Sciatic nerve (tissue), 2 donors: Measurements from ENCODE around the gene TMEM255B. TPM values are rescaled to one million over a fixed set of nuclear protein-coding genes. Genes with fewer than 3 reads are reported as not detected.
"Not testable (repeated sequence)": the region's sequence is repeated elsewhere in the genome, so short reads cannot be mapped to it uniquely, and the experiment has no call there.

Source experiments
- ATAC-seq: fragments of 200-7000 bp; cut with Tn5 transposase; one replicate; pipeline ENCODE4 v1.9.1; 2020; ENCODE audit warnings: mild to moderate bottlenecking, moderate library complexity
- DNase-seq: peaks from one replicate; pipeline ENCODE4 v3.0.0-alpha.2; 2020; ENCODE audit warnings: low spot score
- intact Hi-C: fragments of 100-400 bp; cut with DNase I; formaldehyde crosslinking; loops from one replicate; pipeline ENCODE4 v1.14.2; 2022
- total RNA-seq: library from RNA; stranded (reverse); fragmentation: NEBNext Ultra II Directional; extraction: Animal tissue kit (Norgen Biotek cat#: 25700); gene quantifications from one replicate; pipeline ENCODE4 v1.2.1, GENCODE V29; 2021
- donor health status: DM: no; HTN: no; CAD: no.
- donor health status: DM: no; HTN: no; CAD: no.

TMEM255B gene
- total RNA-seq, 1 donor from 2014 or later, result 34.8 TPM

GRCh38 chr13:113732961-113733950, 25.8 kb upstream of the TMEM255B start:
- DNase-seq (no peak), ATAC-seq (no peak)
- intact Hi-C loops, result no loop called here

GRCh38 chr13:113734099-113734825, 24.8 kb upstream of the TMEM255B start:
- intact Hi-C loops, result no loop called here
- DNase-seq, result no peak
- no peak for ATAC-seq

DNA sequence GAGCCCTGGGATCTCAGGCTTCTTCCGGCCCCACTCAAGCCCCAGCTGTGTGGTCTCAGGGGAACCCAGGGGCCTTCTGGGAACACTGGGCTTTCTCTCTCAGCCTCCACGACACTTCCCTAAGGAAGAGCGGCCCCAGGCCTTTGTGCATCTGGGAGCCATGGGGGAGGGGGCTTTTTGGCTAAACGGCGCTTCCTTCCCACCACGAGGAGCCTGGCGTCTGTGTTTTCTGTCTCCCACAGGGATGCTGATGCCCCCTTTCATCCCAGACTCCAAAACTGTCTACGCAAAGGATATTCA, 24.2 kb upstream of the TMEM255B start:
- intact Hi-C loops, result no loop called here
- no peak for ATAC-seq
- DNase-seq, result no peak

DNA sequence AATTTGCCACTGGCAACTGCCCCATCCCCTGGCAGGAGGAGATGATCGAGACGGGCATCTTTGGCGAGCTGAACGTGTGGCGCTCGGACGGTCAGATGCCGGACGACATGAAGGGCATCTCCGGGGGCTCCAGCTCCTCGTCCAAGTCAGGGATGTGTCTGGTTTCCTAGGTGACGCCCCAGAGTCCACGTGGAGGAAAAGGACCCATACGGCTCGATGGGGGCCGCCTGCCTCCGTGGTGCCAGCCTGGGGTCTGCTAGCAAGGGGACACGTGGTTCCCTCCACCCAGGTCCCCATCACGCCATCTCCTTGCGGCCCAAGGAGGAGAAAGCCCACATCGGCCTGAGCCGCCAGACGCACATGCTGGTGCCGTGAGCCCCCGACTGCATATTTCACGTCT, 23.8 kb upstream of the TMEM255B start:
- ATAC-seq (no peak), DNase-seq (no peak)
- intact Hi-C loops, result no loop called here

GRCh38 chr13:113735750-113736149, 23.3 kb upstream of the TMEM255B start:
- intact Hi-C loops, result no loop called here
- DNase-seq, result no peak
- no peak for ATAC-seq

DNA sequence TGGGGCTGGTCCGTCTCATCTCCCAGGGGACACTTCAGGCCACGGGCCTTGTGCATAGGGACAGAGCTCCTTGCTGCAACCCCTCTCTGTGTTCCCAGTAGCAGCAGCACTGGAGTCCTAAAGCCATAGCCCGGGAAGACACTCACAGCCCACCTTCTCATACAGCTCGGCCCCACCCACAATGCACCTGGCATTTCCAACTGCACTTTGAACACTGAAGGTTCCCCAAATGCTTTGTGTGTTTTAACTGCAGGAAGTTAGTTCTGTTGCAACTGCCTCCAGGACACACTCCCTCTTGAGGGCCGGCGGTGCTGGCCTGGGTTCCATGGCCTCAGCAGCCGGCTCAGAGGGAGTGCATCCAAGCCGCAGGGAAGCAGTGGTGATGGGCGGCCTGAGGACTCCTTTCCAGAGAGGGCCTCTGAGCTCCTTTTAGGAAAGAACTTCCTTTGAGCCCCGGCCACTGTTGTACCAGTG, 22.7 kb upstream of the TMEM255B start:
- intact Hi-C loops, result no loop called here
- ATAC-seq, result no peak
- no peak for DNase-seq

DNA sequence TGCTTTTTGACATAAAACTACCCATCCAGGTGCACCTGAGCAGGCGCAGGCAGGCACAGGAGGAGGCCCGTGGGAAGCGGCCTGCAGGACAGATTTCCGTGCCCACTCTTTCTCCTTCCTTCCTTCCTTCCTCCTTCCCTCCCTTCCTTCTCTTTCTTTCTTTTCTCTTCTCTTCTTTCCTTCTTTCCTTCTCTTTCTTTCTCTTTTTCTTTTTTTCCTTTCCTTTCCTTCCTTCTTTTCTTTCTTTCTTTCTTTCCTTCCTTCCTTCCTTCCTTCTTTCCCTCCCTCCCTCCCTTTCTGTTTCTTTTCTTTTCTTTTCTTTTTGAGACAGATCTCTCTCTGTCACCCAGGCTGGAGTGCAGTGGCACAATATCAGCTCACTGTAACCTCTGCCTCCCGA, 21.2 kb upstream of the TMEM255B start:
- DNase-seq (no peak), ATAC-seq (no peak)
- intact Hi-C loops, result no loop called here

DNA sequence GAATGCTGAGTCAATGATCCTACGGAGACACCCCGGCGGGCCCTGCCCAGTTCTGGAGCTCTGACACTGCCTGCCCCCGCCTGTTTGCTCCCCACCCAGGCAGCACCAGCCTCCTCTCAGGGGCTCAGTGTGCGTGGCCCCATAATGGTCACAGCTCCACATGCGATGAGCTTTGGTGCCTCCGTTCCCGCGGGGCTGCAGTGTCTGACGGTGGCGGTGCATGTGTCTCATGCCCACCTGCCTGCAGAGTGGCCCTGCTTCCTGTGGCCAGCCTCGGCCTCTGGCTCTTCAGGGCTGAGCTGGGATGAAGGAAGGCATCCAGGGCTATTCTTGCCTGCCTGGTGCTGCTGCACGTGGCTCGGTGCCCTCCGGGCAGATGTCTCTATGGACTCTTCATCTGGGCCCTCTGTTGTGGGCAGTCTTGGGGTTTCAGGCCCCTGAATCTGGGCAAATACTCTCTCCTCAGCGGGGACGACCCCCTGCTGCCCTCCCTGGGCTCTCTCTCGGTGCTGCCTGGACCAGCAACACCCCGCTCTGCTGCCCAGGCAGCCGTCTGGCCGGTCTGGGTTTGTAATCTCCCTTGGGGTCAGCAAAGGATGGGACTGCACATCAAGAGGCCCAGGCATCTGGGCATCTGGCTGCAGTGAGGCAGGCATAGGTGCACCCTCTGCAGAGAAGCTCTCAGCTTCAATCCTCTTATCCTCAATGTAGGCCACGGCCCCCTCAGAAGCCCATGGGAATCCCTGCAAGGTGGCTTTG, 19.3 kb upstream of the TMEM255B start:
- intact Hi-C loops, result no loop called here
- DNase-seq (no peak), ATAC-seq (no peak)

- ATAC-seq (no peak), DNase-seq (no peak)
- intact Hi-C loops, result no loop called here
Observed at GRCh38 chr13:113740286-113740556, 18.8 kb upstream of the TMEM255B start.

- ATAC-seq, result no peak
- intact Hi-C loops, result no loop called here
- DNase-seq, result no peak
Observed at GRCh38 chr13:113740661-113741060, 18.4 kb upstream of the TMEM255B start.

- DNase-seq (no peak), ATAC-seq (peak; percentile 16)
- intact Hi-C loops, result no loop called here
Observed at GRCh38 chr13:113741191-113741668, 17.8 kb upstream of the TMEM255B start.

DNA sequence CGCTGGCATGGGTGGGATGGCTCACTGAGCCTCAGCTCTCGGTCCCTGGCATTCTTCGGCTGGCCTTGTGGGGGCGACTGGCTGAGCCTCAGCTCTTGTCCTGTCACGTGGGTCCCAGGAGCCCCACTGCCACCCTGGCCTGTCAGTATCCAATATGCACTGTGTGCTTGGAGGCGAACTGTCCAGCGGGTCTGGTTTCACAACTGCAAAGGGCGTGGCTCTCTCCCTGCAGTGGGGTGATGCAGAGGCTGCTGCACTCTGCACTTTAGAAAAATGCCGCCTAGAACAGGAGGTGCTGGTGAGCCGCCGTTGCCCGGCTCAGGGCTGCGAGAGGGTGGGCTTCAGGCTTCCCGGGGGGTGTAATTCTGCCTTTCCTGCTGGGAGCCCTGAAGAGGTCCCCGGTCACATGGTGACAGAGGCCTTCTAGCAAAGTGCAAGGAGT, 17.0 kb upstream of the TMEM255B start:
- DNase-seq (no peak), ATAC-seq (peak; percentile 90)
- intact Hi-C loops, result no loop called here

- intact Hi-C loops, result no loop called here
- DNase-seq (no peak), ATAC-seq (peak; percentile 6)
Observed at GRCh38 chr13:113742445-113743120, 16.4 kb upstream of the TMEM255B start.

- intact Hi-C loops, result no loop called here
- ATAC-seq (no peak), DNase-seq (no peak)
Observed at GRCh38 chr13:113743366-113744195, 15.4 kb upstream of the TMEM255B start.

- intact Hi-C loops, result no loop called here
- ATAC-seq, result no peak
- no peak for DNase-seq
Observed at GRCh38 chr13:113744197-113745000, 14.6 kb upstream of the TMEM255B start.

- ATAC-seq (no peak), DNase-seq (no peak)
- intact Hi-C loops, result no loop called here
Observed at GRCh38 chr13:113745059-113745458, 14.0 kb upstream of the TMEM255B start.

DNA sequence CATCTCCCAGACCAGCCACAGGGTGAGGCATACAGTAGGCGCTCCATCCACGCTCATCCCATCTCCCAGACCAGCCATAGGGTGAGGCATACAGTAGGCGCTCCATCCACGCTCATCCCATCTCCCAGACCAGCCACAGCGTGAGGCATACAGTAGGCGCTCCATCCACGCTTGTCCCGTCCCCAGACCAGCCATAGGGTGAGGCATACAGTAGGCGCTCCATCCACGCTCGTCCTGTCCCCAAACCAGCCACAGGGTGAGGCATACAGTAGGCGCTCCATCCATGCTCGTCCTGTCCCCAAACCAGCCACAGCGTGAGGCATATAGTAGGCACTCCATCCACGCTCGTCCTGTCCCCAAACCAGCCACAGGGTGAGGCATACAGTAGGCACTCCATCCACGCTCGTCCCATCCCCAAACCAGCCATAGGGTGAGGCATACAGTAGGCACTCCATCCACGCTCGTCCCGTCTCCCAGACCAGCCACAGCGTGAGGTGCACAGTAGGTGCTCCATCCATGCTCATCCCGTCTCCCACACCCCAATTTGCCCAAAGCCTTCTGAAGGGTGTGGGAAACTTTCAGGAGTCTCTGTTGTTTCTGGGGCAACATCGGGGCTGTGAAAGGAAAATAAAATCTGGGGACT, 13.4 kb upstream of the TMEM255B start:
- ATAC-seq, DNase-seq, intact Hi-C loops: not testable (repeated sequence)
